HepG2 (cell line): ENCODE data around the gene SLC6A9. TPM values are rescaled to one million over a fixed set of nuclear protein-coding genes. Genes with fewer than 3 reads are reported as not detected.

Source experiments
- AKAP8 ChIP-seq: sonication (generic); formaldehyde crosslinking; IDR thresholded peaks from 2 replicates; pipeline ENCODE4 v1.5.1; 2020; ENCODE audit warnings: mild to moderate bottlenecking, missing genetic modification reagents
- ASH2L ChIP-seq: fragments of 300-600, 200-600 bp; sonication (generic); IDR thresholded peaks from 2 replicates; pipeline ENCODE4 v1.7.0; 2017; ENCODE audit warnings: low read depth, mild to moderate bottlenecking, moderate library complexity, mixed read lengths, low read length; ENCODE audit not compliant: insufficient read length
- ELF3 ChIP-seq: IDR thresholded peaks from 2 replicates; pipeline ENCODE4 v1.6.1; 2016; ENCODE audit warnings: missing genetic modification reagents, missing compliant biosample characterization
- FOXP1 ChIP-seq, 2 experiments: fragments of 450-650 bp in 1 of 2; IDR thresholded peaks; 2 replicates each; pipeline ENCODE4 v1.6.1; 2017 to 2018; ENCODE audit warnings: antibody characterized with exemption in 1 of 2
- GFI1 ChIP-seq: sonication (generic); formaldehyde crosslinking; IDR thresholded peaks from 2 replicates; pipeline ENCODE4 v1.5.0; 2020; ENCODE audit warnings: missing genetic modification reagents, mild to moderate bottlenecking, borderline replicate concordance
- LCORL ChIP-seq, 2 experiments: fragments of 450-650 bp in 1 of 2; sonication (generic) in 1 of 2; formaldehyde crosslinking in 1 of 2; IDR thresholded peaks; 2 replicates each; pipeline versions ENCODE4 v1.5.0 to v1.6.1; 2017 to 2020; ENCODE audit warnings: antibody characterized with exemption in 1 of 2, missing genetic modification reagents in 1 of 2
- MXI1 ChIP-seq: IDR thresholded peaks from 3 replicates; pipeline ENCODE4 v1.6.1; 2012; ENCODE audit warnings: low read depth, low read length, inconsistent platforms, borderline replicate concordance
- PHB2 ChIP-seq: fragments of 450-650 bp; IDR thresholded peaks from 2 replicates; pipeline ENCODE4 v1.6.1; 2018; ENCODE audit not compliant: partially characterized antibody
- POLR2AphosphoS2 ChIP-seq: IDR thresholded peaks from 2 replicates; pipeline ENCODE4 v1.6.1; 2011; ENCODE audit warnings: low read depth, low read length, improper control_type of control experiment
- RFX5 ChIP-seq: IDR thresholded peaks from 2 replicates; pipeline ENCODE4 v1.6.1; 2011; ENCODE audit warnings: low read depth, low read length, improper control_type of control experiment
- RNF2 ChIP-seq: fragments of 450-650 bp; conservative IDR thresholded peaks from 2 replicates; pipeline ENCODE4 v1.6.1; 2016; ENCODE audit warnings: low read depth
- RORA ChIP-seq: sonication (generic); formaldehyde crosslinking; IDR thresholded peaks from 2 replicates; pipeline ENCODE4 v1.5.0; 2020; ENCODE audit warnings: mild to moderate bottlenecking, missing genetic modification reagents, moderate library complexity
- TAF1 ChIP-seq: sonication (generic); formaldehyde crosslinking; IDR thresholded peaks from 2 replicates; pipeline ENCODE4 v1.4.0; 2020; ENCODE audit warnings: missing genetic modification reagents
- TRIM24 ChIP-seq: sonication (generic); formaldehyde crosslinking; IDR thresholded peaks from 2 replicates; pipeline ENCODE4 v1.8.0; 2022; ENCODE audit warnings: mild to moderate bottlenecking, missing genetic modification reagents
- TSC22D2 ChIP-seq: sonication (generic); formaldehyde crosslinking; IDR thresholded peaks from 2 replicates; pipeline ENCODE4 v1.5.1; 2020; ENCODE audit warnings: missing genetic modification reagents, mild to moderate bottlenecking, borderline replicate concordance
- USF2 ChIP-seq, 2 experiments: sonication (generic) in 1 of 2; formaldehyde crosslinking in 1 of 2; IDR thresholded peaks; 2 replicates each; pipeline versions ENCODE4 v1.5.1 to v1.6.1; 2011 to 2020; ENCODE audit warnings: borderline replicate concordance in 1 of 2, low read depth in 1 of 2, low read length in 1 of 2, mild to moderate bottlenecking in 1 of 2, missing genetic modification reagents in 1 of 2, moderate library complexity in 1 of 2
- ZFP37 ChIP-seq: sonication (generic); formaldehyde crosslinking; IDR thresholded peaks from 2 replicates; pipeline ENCODE4 v1.4.0; 2020; ENCODE audit warnings: missing genetic modification reagents, borderline replicate concordance
- ZNF124 ChIP-seq: sonication (generic); formaldehyde crosslinking; IDR thresholded peaks from 2 replicates; pipeline ENCODE4 v1.4.0; 2020; ENCODE audit warnings: missing genetic modification reagents
- ZNF296 ChIP-seq: sonication (generic); formaldehyde crosslinking; conservative IDR thresholded peaks from 2 replicates; pipeline ENCODE4 v1.5.0; 2020; ENCODE audit warnings: mild to moderate bottlenecking, missing genetic modification reagents
- ZNF354B ChIP-seq: sonication (generic); formaldehyde crosslinking; IDR thresholded peaks from 2 replicates; pipeline ENCODE4 v1.8.0; 2022; ENCODE audit warnings: mild to moderate bottlenecking, missing genetic modification reagents
- ZNF562 ChIP-seq: sonication (generic); formaldehyde crosslinking; IDR thresholded peaks from 2 replicates; pipeline ENCODE4 v1.8.0; 2022; ENCODE audit warnings: missing genetic modification reagents, borderline replicate concordance
- ZNF567 ChIP-seq: sonication (generic); formaldehyde crosslinking; IDR thresholded peaks from 2 replicates; pipeline ENCODE4 v1.8.1; 2023; ENCODE audit warnings: mild to moderate bottlenecking, missing genetic modification reagents, borderline replicate concordance
- ZNF660 ChIP-seq: sonication (generic); formaldehyde crosslinking; IDR thresholded peaks from 2 replicates; pipeline ENCODE4 v1.5.1; 2020; ENCODE audit warnings: mild to moderate bottlenecking, low read depth, missing genetic modification reagents, borderline replicate concordance
- ZNF710 ChIP-seq: sonication (generic); formaldehyde crosslinking; IDR thresholded peaks from 2 replicates; pipeline ENCODE4 v1.5.0; 2020; ENCODE audit warnings: mild to moderate bottlenecking, missing genetic modification reagents, borderline replicate concordance
- ZNF761 ChIP-seq: sonication (generic); formaldehyde crosslinking; conservative IDR thresholded peaks from 2 replicates; pipeline ENCODE4 v1.4.0; 2020; ENCODE audit warnings: mild to moderate bottlenecking, missing genetic modification reagents
- ZSCAN20 ChIP-seq: sonication (generic); formaldehyde crosslinking; IDR thresholded peaks from 2 replicates; pipeline ENCODE4 v1.4.0; 2020; ENCODE audit warnings: missing genetic modification reagents, mild to moderate bottlenecking, borderline replicate concordance
- ZSCAN21 ChIP-seq: sonication (generic); formaldehyde crosslinking; IDR thresholded peaks from 2 replicates; pipeline ENCODE4 v1.8.0; 2022; ENCODE audit warnings: mild to moderate bottlenecking, missing genetic modification reagents, moderate library complexity, borderline replicate concordance
- polyA plus RNA-seq, 8 experiments: library from polyadenylated mRNA; depleted of rRNA in 3 of 8; stranded (reverse) in 7 of 8; unstranded in 1 of 8; fragments of >200 nt; fragmentation: Illumina TruSeq in 4 of 8; extraction: Trizol in 4 of 8; gene quantifications; 2 replicates each; pipeline versions ENCODE4 v1.2.1 to v1.2.3, GENCODE V29; 2011 to 2016; ENCODE audit warnings: low read depth in 4 of 8, missing spikeins in 1 of 8, mixed read lengths in 1 of 8; ENCODE audit not compliant: insufficient read depth in 1 of 8
- total RNA-seq, 5 experiments: library from RNA; depleted of rRNA; stranded (reverse); fragments of >200 nt; fragmentation: Illumina TruSeq; extraction: Trizol; gene quantifications; 2 replicates each; pipeline ENCODE4 v1.2.3, GENCODE V29; 2016; ENCODE audit warnings: low read depth in 1 of 5

Gene SLC6A9
- total and polyA plus RNA-seq, 2 of the 13 experiments (the other 11 are each of a cell fraction or from before 2014, with no cell fraction given), result 8.5 to 9.9 TPM

- no peak for TF ChIP-seq TAF1 (CRISPR knock-in tag)
- TF ChIP-seq USF2 (IDR thresholded peaks at IDR 0.05; ENCODE audit: low read depth, low read length), result no peak
- TF ChIP-seq USF2 (CRISPR knock-in tag; IDR thresholded peaks at IDR 0.05; ENCODE audit: borderline replicate concordance), result no peak
- no peak for TF ChIP-seq ZNF660 (CRISPR knock-in tag)
- TF ChIP-seq ZSCAN20 (CRISPR knock-in tag), result no peak
- TF ChIP-seq FOXP1 (IDR thresholded peaks at IDR 0.05), result no peak
- TF ChIP-seq FOXP1 (CRISPR knock-in tag; IDR thresholded peaks at IDR 0.05), result peak; percentile 47
- peak; percentile 15; the same call in 1 of the 3 replicates for TF ChIP-seq MXI1
- no peak for TF ChIP-seq RFX5
- no peak for TF ChIP-seq ZNF562
- TF ChIP-seq TRIM24 (CRISPR knock-in tag), result no peak
- TF ChIP-seq ELF3, result peak; percentile 17; the same call in 1 of the 2 replicates
- TF ChIP-seq ZNF761, result no peak
- TF ChIP-seq LCORL (IDR thresholded peaks at IDR 0.05), result no peak
- TF ChIP-seq LCORL (CRISPR knock-in tag; IDR thresholded peaks at IDR 0.05), result peak; percentile 82; the same call in 1 of the 2 replicates
- TF ChIP-seq TSC22D2 (CRISPR knock-in tag), result no peak
- no peak for TF ChIP-seq ZNF296 (CRISPR knock-in tag)
- TF ChIP-seq ZNF354B (CRISPR knock-in tag), result no peak
- TF ChIP-seq RORA (CRISPR knock-in tag), result no peak
- TF ChIP-seq PHB2, result no peak
- no peak for TF ChIP-seq ZSCAN21
- no peak; the same call in 1 of the 2 replicates for TF ChIP-seq AKAP8
- no peak for TF ChIP-seq ZNF710
- TF ChIP-seq RNF2, result no peak
- TF ChIP-seq ZNF567 (CRISPR knock-in tag), result 0 out of 2 replicates have a peak, but pooled peaks have one; percentile 39
- TF ChIP-seq ASH2L, result peak; percentile 50
- no peak for TF ChIP-seq POLR2AphosphoS2
- TF ChIP-seq ZFP37 (CRISPR knock-in tag), result peak; percentile 53; the same call in 1 of the 2 replicates
- TF ChIP-seq GFI1 (CRISPR knock-in tag), result no peak; the same call in 1 of the 2 replicates
- TF ChIP-seq ZNF124 (CRISPR knock-in tag), result no peak
Measured at GRCh38 chr1:43987159-43987902, 43.9 kb downstream of the SLC6A9 start (continued).
